ENCODE measurements around the gene DAGLA.

DAGLA gene

DNA sequence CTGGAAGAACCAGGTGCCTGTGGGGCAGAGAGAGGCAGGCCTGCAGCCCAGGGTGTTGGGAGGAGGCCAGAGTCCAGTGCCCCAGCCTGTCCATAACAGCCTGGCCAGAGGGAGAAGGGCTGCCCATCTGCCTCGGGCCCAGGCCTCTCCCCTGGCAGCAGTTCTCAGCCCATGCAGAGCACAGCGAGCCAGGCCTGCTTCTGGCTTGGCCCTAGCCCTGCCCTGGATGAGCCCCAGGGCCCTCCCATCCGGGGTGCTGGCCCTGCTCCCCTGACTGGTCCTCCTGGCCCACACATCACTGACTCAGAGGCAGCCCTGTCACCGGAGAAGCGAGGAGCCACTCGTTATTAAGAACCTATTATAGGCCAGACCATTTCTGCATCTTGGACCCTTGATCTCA, 52.5 kb downstream of the DAGLA start:
- no peak for DNase-seq

DNA sequence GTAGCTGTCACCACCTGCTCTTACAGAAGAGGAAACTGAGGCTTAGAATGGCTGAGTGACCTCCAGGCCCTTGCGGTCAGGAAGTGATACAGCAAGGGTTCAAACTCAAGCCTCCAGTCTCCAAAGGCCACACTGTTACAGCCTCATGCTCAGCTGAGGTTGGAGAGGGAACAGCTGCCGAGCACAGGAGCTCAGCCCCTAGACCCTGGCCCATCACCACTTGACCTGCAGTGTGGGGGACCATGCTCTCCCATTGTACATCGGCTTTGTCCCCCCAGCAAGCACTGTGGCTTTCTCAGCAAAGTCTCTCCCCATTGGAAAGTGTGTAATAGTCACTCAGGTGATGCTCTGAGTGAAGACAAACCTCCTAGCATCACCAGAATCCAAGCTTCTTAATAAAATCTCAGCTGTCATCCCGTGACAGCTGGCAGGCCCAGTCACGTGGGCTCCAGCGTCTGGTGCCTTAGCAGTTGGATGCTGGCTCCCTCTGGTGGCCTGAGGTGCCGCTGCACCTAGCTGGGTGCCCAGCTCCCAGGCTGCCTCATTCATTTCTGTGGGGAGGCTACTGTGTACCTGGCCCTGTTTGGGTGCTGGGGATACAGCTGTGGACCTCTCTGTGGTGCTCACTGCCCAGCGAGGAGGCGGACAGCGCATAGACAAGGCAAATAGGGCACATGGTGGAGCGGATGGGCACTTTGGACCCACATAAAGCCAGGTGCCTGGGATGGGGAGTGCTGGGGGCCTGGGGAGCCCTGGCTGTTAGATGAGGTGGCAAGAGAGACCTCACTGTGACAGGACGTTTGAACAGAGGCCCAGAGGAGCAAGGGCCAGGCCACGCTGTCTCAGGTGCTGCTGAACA, 53.2 kb downstream of the DAGLA start:
- DNase-seq, result peak; percentile 33

DNA sequence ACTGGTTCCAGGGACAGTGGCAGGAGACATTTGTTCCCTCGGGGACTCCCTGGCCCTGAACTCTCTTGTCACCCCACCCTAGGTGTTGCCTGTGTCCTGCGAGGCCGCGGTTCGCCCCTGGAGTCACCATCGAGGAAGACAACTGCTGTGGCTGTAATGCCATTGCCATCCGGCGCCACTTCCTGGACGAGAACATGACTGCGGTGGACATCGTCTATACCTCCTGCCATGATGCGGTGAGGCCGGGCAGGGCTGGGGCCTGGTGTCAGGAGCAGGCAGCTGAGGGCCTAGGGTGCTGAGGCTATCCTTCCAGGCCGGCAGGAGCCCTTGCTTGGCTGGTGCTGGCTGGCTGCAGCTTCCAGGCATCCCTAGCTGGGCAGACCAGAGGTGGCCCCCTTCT, 54.6 kb downstream of the DAGLA start:
- DNase-seq, result no peak

DNA sequence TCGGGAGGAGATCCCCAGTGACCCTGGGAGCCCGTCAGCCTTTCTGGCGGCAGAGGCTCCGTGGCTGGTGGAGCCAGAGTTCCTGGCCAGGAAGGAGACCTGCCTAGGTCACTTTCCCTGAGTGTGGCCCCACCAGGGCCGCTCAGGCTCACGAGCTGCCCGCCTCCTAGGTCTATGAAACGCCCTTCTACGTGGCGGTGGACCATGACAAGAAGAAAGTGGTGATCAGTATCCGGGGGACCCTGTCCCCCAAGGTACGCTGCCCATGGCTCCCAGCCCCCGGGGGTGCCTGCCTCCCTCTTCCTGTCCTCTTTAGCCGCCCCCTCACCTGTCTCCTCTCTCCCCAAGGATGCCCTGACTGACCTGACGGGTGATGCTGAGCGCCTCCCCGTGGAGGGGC, 55.2 kb downstream of the DAGLA start:
- no peak for DNase-seq

DNA sequence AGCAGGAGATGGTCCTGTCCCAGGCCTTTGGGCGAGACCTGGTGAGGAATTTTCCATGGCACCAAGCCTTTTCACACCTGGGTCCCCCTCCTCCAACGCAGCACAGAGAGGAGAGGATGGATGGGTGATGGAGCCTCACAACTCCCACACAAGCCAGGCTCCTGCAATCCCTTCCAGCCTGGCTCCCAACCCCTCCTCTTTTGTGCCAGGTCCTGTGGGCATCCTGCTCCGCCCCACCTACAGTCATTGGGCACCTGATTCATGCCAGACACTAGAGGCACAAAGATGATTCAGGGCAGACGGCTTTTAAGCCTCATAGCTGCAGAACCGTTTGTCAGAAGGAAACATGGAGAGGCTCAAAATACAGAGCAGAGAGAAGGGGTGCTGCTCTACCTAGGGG, 56.1 kb downstream of the DAGLA start:
- DNase-seq, result no peak

DNA sequence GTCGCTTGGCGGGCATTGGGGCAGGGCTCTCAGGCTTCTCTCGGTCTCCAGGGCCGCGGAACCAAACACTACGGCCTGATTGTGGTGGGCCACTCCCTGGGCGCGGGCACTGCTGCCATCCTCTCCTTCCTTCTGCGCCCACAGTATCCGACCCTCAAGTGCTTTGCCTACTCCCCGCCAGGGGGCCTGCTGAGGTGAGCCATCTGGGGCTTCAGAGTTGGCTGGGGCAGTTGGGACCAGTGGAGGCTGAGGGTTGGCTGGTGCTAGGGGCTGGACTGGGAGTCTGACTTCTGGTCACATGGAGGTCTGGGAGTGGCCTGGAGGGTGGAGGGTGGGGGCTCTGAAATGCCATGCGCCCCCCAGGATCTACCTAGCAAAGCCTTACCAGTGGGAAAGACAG, 56.9 kb downstream of the DAGLA start:
- DNase-seq, result no peak

DNA sequence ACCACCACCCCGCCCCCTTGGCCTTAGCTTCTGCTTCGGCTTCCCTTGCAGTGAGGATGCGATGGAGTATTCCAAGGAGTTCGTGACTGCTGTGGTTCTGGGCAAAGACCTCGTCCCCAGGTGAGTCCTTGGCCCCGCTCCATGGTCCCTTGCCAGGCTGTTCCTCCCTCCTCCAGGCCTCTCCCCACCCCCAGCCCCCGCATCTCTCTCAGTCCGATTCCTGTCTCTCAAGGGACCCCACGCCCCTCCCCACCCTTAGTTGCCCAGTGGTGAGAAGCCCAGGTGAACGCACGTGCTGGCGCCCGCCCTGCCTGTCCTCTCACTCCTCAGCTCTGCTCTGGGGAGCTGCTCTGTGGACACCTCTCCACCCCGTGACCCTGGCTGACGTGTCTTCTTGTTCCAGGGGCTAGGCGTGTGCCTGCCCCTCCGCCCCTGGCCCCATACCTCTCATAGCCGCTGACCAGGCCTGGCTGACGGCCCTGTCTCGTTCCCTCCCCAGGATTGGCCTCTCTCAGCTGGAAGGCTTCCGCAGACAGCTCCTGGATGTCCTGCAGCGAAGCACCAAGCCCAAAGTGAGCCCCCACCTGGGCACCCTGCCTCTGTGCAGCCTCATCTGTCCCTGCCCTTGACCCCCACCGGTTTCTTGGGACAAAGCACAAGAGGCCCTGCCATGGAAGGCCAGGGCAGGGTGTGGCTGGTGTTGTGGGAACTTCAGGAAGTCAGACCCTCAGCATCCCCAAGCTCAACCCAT, 57.6 kb downstream of the DAGLA start:
- no peak for DNase-seq

DNA sequence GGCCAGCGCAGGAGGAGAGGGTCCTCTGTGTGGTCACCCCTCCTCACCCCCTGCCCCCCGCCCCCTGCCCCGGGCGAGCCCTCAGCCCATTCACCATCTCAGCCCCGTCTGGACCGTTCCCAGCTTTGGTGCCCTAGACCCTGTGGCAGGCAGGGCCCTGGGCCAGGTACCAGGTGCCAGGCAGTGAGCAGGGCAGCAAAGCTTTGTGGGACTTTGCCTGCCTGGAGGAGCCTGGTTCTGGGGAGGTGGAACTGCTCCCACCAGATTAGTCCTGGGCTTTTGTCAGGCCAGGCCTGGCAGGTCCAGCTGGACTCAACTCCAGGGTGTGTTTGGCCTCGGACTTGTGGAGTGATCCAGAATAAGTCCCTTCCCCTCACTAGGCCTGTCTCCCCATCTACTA, 58.6 kb downstream of the DAGLA start:
- no peak for DNase-seq

DNA sequence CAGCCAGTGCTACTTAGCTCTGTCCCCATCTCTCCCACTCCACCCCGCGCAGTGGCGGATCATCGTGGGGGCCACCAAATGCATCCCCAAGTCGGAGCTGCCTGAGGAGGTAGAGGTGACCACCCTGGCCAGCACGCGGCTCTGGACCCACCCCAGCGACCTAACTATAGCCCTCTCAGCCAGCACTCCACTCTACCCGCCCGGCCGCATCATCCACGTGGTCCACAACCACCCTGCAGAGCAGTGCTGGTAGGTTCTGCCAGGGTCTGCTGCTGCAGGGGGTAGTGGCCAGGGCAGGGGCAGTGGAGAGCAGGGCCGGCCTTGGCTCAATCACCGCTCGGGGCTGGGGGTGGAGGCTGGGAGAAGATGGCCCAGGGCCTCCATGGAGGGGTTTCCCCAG, 59.2 kb downstream of the DAGLA start:
- DNase-seq, result no peak

DNA sequence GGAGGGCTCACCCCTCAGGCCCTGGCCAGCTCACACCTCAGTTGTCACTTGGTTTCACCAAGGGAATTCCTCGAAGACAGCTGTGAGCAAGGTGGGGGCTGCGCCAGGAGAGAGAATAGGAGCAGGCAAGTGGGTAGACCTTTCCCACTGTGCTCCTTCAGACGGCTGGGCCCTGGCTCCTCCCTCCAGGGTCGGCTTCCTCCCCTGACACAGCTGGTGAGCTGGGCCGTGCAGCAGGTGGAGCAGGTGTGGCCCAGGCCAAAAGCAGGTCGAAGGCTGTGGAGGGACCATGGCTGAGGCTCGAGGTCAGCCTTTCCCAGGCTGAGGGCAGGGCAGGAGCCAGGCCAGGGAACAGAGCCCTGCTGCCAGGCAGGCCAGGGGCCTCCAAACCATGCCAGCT, 59.8 kb downstream of the DAGLA start:
- DNase-seq, result no peak

DNA sequence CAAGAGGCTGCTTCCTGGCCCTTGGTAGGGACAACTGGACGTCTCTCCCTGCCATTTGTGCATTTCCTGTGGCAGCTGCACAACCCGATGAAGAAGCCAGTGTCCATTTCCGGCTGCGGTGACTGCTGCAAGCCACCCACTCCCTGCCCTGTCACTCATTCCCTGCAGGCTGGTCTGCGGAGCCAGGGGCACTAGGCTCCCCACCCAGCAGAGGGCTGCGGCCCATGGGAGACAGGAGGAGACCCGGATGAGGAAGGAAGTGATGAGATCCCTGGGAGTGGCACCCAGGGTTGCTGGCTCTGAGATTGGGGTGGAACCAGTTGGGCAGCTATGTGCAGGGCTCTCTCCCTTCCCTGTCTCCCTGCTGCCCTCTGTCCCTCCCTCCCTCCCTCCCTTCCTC, 62.2 kb downstream of the DAGLA start:
- no peak for DNase-seq

DNA sequence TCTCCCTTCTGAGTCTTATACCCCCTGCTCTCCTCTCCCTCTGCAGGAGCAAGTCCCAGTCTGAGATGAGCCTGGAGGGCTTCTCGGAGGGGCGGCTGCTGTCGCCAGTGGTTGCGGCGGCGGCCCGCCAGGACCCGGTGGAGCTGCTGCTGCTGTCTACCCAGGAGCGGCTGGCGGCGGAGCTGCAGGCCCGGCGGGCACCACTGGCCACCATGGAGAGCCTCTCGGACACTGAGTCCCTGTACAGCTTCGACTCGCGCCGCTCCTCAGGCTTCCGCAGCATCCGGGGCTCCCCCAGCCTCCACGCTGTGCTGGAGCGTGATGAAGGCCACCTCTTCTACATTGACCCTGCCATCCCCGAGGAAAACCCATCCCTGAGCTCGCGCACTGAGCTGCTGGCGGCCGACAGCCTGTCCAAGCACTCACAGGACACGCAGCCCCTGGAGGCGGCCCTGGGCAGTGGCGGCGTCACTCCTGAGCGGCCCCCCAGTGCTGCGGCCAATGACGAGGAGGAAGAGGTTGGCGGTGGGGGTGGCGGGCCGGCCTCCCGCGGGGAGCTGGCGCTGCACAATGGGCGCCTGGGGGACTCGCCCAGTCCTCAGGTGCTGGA, 63.4 kb downstream of the DAGLA start:
- DNase-seq, result no peak

DNA sequence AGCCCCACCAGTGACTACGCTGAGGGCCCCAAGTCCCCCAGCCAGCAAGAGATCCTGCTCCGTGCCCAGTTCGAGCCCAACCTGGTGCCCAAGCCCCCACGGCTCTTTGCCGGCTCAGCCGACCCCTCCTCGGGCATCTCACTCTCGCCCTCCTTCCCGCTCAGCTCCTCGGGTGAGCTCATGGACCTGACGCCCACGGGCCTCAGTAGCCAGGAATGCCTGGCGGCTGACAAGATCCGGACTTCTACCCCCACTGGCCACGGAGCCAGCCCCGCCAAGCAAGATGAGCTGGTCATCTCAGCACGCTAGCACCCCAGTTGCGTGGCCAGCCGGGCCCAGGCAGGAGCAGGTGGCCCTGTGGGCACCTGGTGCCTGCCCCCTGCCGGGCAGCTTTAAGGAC, 64.0 kb downstream of the DAGLA start:
- no peak for DNase-seq

DNA sequence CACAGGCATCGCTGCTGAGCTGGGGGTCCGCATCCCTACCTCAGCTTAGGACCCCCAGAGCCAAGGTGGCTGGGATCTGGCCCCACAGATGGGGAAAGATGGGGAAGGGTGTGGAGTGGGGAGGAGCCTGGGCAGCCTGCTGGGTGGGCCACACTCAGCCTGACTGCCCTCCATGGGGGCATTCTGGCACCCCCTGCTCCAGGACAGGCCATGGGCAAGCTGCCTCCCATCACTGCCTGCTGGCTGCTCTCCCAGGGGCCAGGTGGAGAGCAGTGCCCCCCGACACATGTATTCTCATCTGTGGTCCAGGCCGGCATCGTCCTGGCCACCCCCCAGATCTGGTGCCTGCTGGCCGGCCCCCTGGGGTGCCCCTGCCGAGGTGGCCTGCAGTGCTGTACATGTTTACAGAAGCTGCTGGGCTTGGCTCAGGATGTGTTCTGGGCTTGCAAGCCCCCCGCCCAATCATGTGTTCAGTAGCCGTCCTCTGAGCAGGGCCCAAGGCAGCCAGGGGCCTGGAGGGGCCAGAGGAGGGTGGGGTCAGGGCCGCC, 64.5 kb downstream of the DAGLA start:
- DNase-seq, result no peak

DNA sequence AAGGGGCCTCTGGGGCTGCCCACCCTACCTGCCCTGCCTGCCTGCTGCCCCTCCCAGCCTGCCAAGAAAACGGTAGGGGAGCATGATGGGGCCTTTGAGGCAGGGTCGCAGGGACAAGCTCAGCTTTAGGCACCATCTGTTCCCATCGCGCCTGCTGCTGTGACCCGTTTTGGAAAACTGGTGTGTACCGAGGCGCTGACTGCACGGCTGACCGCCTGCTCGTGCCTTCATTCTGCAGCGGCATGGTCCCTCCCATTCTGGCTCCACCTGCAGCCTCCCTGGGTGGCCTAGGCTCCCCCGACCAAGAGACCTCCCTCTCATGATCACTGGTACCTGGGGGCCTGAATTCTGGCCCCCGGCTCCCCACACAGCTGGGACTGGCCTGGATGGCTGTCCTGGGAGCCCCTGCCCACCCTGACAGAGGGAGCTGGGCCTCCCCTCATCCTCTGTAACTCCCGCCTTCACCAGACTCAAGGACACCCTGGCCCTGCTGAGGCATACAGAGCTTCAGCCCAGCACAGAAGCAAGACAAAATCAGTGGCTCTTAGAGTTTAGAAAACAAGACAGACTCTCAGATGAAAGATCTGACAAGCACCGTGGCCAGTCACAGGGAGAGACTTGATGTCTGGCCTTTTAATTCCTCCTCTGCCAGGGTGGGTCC, 65.7 kb downstream of the DAGLA start:
- no peak for DNase-seq

DNA sequence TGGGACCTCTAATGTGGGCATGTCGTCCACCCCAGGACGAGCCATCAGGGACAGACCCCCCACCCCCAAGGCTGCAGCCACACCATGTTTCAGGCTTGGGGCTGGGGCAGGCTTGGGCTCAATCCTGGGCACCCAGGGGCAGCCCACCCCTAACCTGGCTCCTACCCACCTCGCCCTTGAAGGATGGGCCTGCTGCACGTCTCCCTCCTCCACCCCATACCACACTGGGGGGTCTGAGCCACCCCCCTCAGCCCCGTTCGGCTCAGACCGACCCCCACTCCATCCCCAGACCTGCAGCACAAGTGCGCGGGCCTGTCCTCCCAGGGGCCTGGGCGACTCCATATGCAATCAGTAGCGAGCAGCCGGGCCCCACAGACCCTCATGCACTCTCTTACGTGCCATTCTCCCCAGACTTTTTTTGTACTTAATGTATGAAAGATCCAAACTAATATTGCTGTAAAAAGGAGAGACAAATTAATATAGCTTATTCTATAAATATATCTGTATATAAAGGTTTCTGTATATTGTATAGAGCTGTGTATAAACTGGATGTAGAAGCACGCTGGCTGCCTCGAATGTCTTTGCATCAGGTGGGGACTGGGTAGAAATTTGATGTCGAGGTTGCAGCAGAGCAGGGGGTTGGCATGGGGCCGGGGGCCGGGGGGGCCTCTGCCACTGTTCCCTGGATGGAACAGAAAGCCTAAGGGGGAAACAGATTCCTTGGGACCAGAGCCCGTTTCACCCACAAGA, 66.4 kb downstream of the DAGLA start:
- no peak for DNase-seq

DNA sequence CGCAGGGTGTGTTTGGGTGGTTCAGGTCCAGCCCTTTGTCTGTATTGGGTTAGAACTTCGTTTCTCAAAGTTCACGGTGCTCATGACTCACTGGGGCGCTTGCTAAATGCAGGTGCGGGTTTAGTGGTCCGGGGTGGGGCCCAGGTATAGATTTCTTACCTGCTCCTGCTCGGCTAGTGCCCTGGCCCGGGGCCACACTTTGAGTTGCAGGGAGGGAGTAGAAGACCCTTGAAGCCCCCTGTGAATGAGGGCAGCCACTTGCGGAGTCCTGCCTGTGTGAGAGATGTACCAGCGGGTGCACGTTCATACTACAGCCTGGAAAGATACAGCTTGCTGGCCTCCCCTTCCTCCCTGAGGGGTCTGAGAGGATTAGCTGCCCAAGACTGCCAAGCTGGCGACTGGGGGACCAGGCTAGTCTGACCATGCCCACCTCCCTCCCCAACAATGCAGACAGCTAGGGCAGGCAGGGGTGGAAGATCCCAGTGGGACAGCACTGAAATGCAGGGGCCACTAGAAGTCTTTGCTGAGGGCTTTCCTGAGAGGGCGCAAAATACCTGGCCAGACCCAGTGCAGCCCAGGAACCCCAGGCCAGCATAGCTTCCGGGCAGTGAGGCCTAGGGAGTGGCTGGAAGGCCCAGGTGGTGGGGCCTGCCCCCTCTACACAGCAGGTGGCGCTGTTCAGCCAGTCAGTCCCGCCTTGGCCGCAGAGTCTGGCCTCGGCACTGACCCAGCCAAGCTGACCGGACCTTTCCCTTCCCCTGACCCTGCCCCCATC, 67.2 kb downstream of the DAGLA start:
- DNase-seq, result no peak

DNA sequence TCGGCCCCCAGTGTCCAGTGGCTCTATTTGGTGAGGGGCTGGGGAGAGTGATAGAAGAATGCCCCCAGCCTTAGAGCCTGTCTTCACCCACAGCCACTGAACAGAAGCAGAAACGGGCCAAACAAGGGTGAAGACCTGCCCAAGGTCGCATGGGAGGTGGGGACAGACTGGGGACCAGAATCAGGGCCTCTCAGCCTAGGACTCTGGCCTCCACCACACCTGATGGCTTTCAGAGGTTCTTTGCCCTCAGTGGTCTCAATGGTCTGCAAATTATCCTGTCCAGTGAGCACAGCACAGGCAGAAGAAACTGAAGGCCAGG, 67.7 kb downstream of the DAGLA start:
- no peak for DNase-seq

DNA sequence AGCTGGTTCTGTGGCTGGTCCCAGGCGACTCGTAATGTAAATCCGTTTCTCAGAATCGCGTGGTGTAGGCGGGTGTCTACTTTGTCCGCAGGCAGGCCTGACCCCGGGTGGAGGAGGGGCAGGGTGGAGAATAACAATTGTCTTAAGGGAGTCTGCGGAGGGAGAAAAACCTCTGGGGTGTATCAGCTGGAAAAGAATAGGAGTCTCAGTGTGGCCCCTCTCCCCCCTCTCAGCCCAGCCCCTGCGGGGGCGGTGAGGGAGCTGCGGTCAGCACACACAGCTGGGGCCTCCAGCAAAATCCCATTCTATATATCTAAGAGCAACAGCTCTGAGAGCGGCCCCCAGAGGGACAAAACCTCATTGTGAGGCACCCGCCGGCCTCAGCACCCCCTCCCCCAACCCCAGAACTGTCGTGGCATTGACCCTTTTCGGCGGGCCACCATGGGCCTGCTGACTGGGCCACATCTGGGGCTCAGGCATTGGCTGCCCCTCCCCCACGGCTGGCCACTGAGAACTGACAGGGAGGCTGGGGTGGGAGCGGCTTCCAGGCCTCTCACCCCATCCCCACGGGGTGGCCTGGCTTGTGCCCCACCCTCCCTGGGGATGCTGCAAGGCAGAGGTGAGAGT, 69.5 kb downstream of the DAGLA start:
- no peak for DNase-seq

DNA sequence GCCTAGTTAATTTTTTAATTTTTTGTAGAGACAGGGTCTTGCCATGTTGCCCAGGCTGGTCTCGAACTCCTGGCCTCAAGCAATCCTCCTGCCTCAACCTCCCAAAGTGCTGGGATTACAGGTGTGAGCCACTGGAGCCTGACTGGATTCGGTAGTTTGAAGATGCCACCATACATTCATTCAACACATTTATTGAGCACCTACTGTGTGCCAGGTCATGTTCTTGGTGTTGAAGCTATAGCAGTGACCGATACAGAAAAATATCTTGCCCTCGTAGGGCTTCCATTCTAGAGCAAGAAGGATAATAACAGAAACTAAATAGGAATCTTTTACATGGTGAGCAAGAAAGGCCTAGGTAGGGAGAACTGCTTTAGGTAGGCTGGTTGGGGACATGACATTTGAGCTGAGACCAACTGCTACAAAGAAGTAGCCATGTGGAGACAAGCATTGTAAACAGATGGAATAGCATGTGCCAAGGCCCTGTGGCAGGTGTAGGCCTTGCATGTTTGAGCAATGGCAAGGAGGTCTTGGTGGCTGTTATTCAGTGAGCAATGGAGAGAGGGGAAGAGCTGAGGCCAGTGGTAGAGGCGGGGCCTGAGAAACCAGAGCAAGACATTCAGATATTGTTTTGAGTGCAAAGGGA, 70.6 kb downstream of the DAGLA start:
- no peak for DNase-seq

DNA sequence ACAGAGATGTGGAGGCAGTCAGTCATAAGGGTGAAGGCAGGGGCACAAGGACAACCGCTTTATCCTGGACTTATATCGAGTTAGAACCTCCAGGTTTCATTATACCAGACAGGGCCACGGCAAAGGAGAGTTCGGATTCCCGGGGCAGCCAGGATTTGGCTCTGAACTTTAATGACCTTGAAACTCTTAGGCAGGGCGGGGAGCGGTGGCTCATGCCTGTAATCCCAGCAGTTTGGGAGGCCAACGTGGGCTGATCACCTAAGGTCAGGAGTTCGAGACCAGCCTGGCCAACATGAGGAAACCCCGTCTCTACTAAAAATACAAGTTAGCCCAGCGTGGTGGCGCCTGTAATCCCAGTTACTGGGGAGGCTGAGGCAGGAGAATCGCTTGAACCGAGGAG, 71.2 kb downstream of the DAGLA start:
- no peak for DNase-seq
